ENCODE data around the gene TMEM218. TPM values are rescaled to one million over a fixed set of nuclear protein-coding genes. Genes with fewer than 3 reads are reported as not detected.
A peak's percentile ranks its signal among the peaks of the same experiment; 100 is the strongest.
"Not testable (repeated sequence)": the region's sequence is repeated elsewhere in the genome, so short reads cannot be mapped to it uniquely, and the experiment has no call there.

Gene TMEM218
- total RNA-seq, 1 donor from 2014 or later = 7.9 TPM

- intact Hi-C loops (cut with micrococcal nuclease) = no loop called here
- DNase-seq = no peak
- ATAC-seq = no peak
Observed at GRCh38 chr11:125064070-125064469, 47.4 kb downstream of the TMEM218 start.

GRCh38 chr11:125063429-125064043, 47.9 kb downstream of the TMEM218 start:
- ATAC-seq (peak; percentile 9), DNase-seq (no peak)
- intact Hi-C loops (cut with micrococcal nuclease) = no loop called here

GRCh38 chr11:125062931-125063428, 48.4 kb downstream of the TMEM218 start, which contains the start of gene SLC37A2:
Gene SLC37A2 (plus strand): TSS chr11:125063305. CDS start chr11:125063368, 63 bp downstream.
- peak; percentile 85 for DNase-seq
- ATAC-seq = peak; percentile 97
- intact Hi-C loops (cut with micrococcal nuclease) = no loop called here

GRCh38 chr11:125062218-125062930, 49.1 kb downstream of the TMEM218 start:
- no peak for DNase-seq
- ATAC-seq = peak; percentile 30
- intact Hi-C loops (cut with micrococcal nuclease) = no loop called here

GRCh38 chr11:125061281-125061680, 50.1 kb downstream of the TMEM218 start:
- intact Hi-C loops (cut with micrococcal nuclease) = no loop called here
- no peak for DNase-seq
- no peak for ATAC-seq

GRCh38 chr11:125057693-125058016, 53.8 kb downstream of the TMEM218 start:
- intact Hi-C loops (cut with micrococcal nuclease) = no loop called here
- DNase-seq (no peak), ATAC-seq (no peak)

- DNase-seq (no peak), ATAC-seq (no peak)
- intact Hi-C loops (cut with micrococcal nuclease) = no loop called here
Observed at GRCh38 chr11:125056931-125057692, 54.3 kb downstream of the TMEM218 start.

GRCh38 chr11:125056111-125056510, 55.3 kb downstream of the TMEM218 start:
- ATAC-seq; intact Hi-C loops (cut with micrococcal nuclease): not testable (repeated sequence)

GRCh38 chr11:125055107-125055715, 56.2 kb downstream of the TMEM218 start:
- intact Hi-C loops (cut with micrococcal nuclease) = no loop called here
- DNase-seq (no peak), ATAC-seq (no peak)

More at GRCh38 chr11:125056111-125056510, 55.3 kb downstream of the TMEM218 start:
- not testable (repeated sequence) for DNase-seq

GRCh38 chr11:125053167-125053566, 58.3 kb downstream of the TMEM218 start:
- intact Hi-C loops (cut with micrococcal nuclease) = no loop called here
- ATAC-seq (no peak), DNase-seq (no peak)

GRCh38 chr11:125052047-125052446, 59.4 kb downstream of the TMEM218 start:
- DNase-seq (no peak), ATAC-seq (no peak)
- intact Hi-C loops (cut with micrococcal nuclease) = no loop called here

GRCh38 chr11:125049164-125049792, 62.1 kb downstream of the TMEM218 start:
- DNase-seq (no peak), ATAC-seq (no peak)
- intact Hi-C loops (cut with micrococcal nuclease) = no loop called here

Other genes starting within 250 kb of the TMEM218 start
- 4.5 TPM for gene ROBO3, start 246.2 kb downstream of the TMEM218 start, total RNA-seq
- 27.6 TPM for gene ROBO4, start 213.8 kb downstream of the TMEM218 start, total RNA-seq
- gene HEPN1, start 192.4 kb downstream of the TMEM218 start, total RNA-seq = not detected
- gene HEPACAM, start 175.6 kb downstream of the TMEM218 start, total RNA-seq = 0.62 TPM
- gene CCDC15, start 157.4 kb downstream of the TMEM218 start, total RNA-seq = 0.25 TPM
- gene SLC37A2, start 48.3 kb downstream of the TMEM218 start, total RNA-seq = 3.5 TPM
- 7.6 TPM for gene PKNOX2, start 53.1 kb upstream of the TMEM218 start, total RNA-seq

Measured in left ventricle myocardium superior (tissue), 1 donor.